Measurements from ENCODE around the gene GNB4. TPM values are rescaled to one million over a fixed set of nuclear protein-coding genes. Genes with fewer than 3 reads are reported as not detected.

The GNB4 gene
- total RNA-seq, 1 donor from 2014 or later = 1.4 TPM

GRCh38 chr3:179391906-179392305, 59.4 kb downstream of the GNB4 start:
- Mint-ChIP-seq H3K4me3 (ENCODE audit: low read depth) (no peak overlapping the region), H3K9me3 (ENCODE audit: low read depth) (no peaks in the 10 kb centered on the region), H3K36me3 (ENCODE audit: insufficient read depth) (peaks cover 9% of the 10 kb centered on the region), H3K4me1 (ENCODE audit: low read depth) (no peaks in the 10 kb centered on the region), H3K27ac (no peak overlapping the region), H3K27me3 (no peaks in the 10 kb centered on the region)
- TF ChIP-seq CTCF (IDR thresholded peaks at IDR 0.05; ENCODE audit: unreplicated experiment) = no peak
- DNase-seq (ENCODE audit: low spot score, unreplicated experiment) = no peak

- Mint-ChIP-seq H3K4me1 (ENCODE audit: low read depth) (no peaks in the 10 kb centered on the region), H3K27me3 (no peaks in the 10 kb centered on the region), H3K9me3 (ENCODE audit: low read depth) (no peaks in the 10 kb centered on the region), H3K36me3 (ENCODE audit: insufficient read depth) (peaks cover 12% of the 10 kb centered on the region), H3K27ac (no peak overlapping the region), H3K4me3 (ENCODE audit: low read depth) (no peak overlapping the region)
- TF ChIP-seq CTCF (IDR thresholded peaks at IDR 0.05; ENCODE audit: unreplicated experiment) = no peak
- DNase-seq (ENCODE audit: low spot score, unreplicated experiment) = no peak
These were observed 74.8 kb downstream of the GNB4 start for GRCh38 chr3:179376474-179376873.

DNA sequence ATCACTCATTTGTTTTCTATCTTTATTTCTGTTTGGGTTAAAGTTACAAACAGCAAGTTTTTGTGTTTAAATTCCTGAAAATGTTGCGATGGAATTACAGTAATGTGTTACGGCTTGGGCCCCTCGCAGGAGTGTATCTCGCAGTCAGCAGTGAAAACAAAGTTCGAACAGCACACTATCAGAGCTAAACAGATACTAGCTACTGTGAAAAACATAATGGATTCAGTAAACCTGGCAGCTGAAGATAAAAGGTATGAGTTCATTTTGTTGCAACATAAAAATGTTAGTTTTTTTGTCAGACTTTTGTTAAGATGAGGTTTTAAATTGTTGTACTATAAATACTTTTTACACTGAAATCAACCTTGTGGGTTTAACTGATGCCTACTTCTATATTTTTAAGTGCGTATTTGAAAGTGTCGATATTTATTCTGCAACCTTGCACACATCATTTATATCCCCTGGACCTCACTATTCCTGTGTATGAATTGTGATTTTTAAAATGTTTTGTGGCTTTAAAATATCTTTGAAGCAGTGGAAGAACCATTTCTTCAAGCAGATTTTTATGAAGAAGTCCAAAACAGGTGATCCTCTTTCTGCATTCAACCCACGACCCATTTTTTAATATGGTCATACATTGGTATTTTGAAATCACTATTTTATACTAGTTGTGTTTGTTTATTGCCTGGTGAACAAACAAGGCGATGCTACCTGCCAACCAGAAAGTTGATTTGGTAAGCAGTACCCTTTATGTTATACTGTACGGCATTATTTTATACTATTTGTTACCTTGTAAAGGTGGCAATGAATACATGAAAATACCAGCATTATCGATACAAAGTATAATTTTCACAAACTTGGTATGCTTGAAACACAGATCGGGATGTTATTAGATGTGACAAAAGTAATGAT, 75.9 kb downstream of the GNB4 start:
- Mint-ChIP-seq H3K36me3 (ENCODE audit: insufficient read depth) (peaks cover 14% of the 10 kb centered on the region), H3K9me3 (ENCODE audit: low read depth) (no peaks in the 10 kb centered on the region)

GRCh38 chr3:179373938-179374337, 77.3 kb downstream of the GNB4 start:
- H3K4me3 Mint-ChIP-seq (ENCODE audit: low read depth) = no peak overlapping the region
- no peaks in the 10 kb centered on the region for H3K4me1 Mint-ChIP-seq (ENCODE audit: low read depth)
- H3K27ac Mint-ChIP-seq = no peak overlapping the region
- H3K27me3 Mint-ChIP-seq = no peaks in the 10 kb centered on the region
- no peak for DNase-seq (ENCODE audit: low spot score, unreplicated experiment)
- peaks cover 11% of the 10 kb centered on the region for H3K36me3 Mint-ChIP-seq (ENCODE audit: insufficient read depth)
- H3K9me3 Mint-ChIP-seq (ENCODE audit: low read depth) = no peaks in the 10 kb centered on the region
- no peak for TF ChIP-seq CTCF (IDR thresholded peaks at IDR 0.05; ENCODE audit: unreplicated experiment)

More for the DNA sequence above, 75.9 kb downstream of the GNB4 start:
- Mint-ChIP-seq H3K27me3 (no peaks in the 10 kb centered on the region), H3K4me3 (ENCODE audit: low read depth) (no peak overlapping the region), H3K27ac (no peak overlapping the region), H3K4me1 (ENCODE audit: low read depth) (no peaks in the 10 kb centered on the region)
- no peak for TF ChIP-seq CTCF (IDR thresholded peaks at IDR 0.05; ENCODE audit: unreplicated experiment)
- no peak for DNase-seq (ENCODE audit: low spot score, unreplicated experiment)

DNA sequence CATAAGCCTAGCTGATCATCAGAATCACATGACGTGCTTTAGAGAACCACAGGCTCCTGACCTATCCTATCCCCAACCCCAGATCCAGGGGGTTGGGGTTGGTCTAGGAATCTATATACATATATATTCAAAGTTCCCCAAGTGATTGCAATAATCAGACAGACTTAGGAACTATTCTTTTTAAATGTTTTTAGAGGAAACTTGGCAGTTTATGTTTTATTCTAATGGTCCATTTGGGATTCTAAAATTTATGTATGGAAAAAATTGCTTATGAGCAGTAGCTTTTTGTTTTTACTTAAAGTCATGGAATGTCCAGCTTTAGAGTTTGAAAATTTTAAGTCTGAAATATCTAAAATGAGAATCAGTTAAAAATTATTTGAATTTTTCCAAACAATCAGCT, 81.6 kb downstream of the GNB4 start:
- Mint-ChIP-seq H3K4me3 (ENCODE audit: low read depth) (no peak overlapping the region), H3K27ac (no peak overlapping the region), H3K4me1 (ENCODE audit: low read depth) (no peaks in the 10 kb centered on the region), H3K27me3 (no peaks in the 10 kb centered on the region), H3K9me3 (ENCODE audit: low read depth) (no peaks in the 10 kb centered on the region), H3K36me3 (ENCODE audit: insufficient read depth) (peaks cover 15% of the 10 kb centered on the region)
- no peak for TF ChIP-seq CTCF (IDR thresholded peaks at IDR 0.05; ENCODE audit: unreplicated experiment)
- DNase-seq (ENCODE audit: low spot score, unreplicated experiment) = no peak

Data from progenitor cell of endocrine pancreas (in vitro differentiated cells).